Activated naive CD8-positive, alpha-beta T cell treated with anti-CD3 and anti-CD28 coated beads, Interleukin-2, amount 50 U/mL, for 16 hours (primary cell): ENCODE results near the gene QSOX2.

Experiments used
- DNase-seq: peaks from one replicate; pipeline ENCODE4 v3.0.0-alpha.2; 2020; ENCODE audit warnings: low read depth, low spot score

QSOX2 gene

GRCh38 chr9:136204838-136205706, 40.5 kb downstream of the QSOX2 start, which contains the start of gene LHX3:
Gene LHX3 (minus strand): TSS chr9:136205128. CDS start chr9:136205012, 116 bp downstream.
- no peak for DNase-seq

DNA sequence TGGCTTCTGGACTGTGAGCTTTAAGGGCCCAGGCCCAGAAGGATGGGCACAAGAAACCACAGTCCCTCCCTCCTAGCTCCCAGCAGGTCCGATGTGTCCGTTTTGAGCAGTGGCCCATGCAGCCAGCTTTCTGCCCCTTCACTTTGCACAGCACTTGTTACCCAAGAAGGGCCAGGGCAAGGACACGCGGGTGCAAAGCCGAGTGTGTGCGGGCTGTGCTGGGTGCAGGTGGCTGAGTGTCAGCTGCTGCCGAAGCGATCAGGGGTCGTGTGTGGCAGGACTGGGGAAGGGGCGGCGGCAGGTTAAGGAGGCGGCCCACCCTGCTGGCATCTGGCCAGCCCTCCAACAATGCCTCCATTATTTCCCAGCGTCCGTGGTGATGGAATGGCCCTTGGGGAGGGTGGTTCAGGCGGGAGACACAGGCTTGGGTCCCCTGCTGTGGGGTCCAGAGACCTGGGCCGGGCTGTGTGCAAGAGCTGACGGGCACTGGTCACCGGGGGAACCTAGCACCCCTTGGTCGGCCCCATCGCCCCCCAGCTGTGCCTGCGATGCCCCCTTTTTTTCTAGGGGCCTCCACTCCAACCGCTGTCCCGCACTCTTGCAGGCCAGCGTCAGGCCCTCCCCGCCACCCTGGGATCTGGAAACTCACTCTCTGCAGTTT, 41.3 kb downstream of the QSOX2 start:
- DNase-seq: no peak

- no peak for DNase-seq
Measured at GRCh38 chr9:136203408-136204144, 42.0 kb downstream of the QSOX2 start.

DNA sequence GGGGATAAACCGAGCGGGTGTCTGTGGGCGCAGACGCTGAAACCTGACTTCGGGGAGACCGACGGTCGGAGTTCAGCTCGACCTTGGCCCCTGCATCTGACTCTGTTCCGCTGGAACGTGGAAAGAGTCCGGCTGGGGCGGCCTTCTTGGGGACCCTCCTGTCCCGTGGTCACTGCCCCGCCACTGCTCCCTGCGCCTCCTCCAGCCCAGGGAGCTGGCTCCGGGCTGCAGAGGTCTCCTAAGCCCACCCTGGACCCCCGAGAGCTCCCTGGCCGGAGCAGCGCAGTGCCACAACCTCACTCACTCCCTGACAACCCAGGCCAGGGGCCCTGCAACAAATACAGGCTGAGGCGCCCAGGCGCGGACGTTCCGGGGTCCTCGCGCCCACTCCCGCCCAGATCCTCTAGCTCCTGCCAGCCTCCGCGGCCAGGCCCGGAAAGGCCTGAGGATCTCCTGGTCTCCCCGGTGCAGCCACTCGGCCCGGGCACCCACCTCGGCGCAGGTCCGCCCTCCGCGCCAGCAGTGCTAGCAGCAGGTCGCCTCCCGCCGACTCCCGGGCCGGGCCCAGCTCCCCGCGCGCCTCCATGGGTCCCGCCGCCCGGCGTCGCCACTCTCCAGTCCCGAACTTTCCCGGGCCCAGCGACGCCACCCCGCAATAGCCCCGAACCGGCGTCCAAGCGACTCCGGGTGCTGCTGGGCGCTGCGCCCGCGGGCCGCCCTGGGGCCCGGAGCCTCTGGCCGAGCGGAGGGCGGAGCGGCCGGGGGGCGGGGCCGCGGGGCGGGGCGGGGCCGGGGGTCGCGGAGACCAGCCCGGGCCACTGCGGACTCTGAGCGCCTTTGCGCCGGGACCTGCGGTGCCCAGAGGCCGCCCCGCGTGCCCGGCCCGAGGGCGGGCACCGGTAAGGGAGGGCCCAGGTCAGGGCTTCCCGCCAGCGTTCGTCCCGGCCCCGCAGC, 42.9 kb downstream of the QSOX2 start:
- no peak for DNase-seq

DNA sequence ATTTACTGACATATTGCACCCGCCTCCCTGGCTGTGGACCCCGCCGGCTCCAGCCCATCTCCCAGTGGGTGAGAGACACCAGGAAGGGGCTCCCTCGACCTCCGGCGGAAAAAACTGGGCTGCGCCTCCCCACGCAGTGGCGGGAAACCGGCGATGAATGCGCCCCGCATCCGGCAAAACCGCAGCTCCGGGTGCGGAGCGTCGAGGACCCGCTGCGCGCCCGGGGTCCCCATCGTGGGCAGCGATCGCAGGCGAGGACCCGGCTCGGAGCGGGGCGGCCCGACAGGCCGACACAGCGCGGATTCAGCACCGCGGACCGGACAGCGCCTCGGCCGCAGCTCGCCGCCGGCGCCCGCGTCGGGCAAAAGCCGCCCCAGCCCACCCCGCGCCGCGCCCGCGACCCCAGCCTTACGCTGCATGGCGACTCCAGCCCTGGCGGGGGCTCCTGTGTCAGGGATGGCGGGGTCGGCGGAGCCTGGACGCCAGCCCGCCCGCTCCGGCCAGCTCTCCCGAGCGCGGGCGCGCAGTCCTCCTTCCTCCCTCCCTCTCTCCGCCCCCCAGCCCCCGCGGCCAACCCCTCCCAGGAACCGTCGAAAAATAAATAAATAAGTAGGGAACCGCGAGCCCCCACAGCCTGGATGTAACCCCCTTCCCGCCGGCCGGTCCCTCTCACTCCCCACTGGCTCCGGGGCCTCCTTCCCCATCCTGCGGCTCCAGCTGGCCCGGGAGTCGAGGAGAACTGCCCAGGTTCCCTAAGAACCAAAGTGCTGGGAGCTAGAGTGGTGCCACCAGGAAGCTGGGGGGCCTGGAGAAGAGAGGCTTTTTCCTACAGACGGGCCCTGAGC, 43.8 kb downstream of the QSOX2 start:
- DNase-seq: no peak

DNA sequence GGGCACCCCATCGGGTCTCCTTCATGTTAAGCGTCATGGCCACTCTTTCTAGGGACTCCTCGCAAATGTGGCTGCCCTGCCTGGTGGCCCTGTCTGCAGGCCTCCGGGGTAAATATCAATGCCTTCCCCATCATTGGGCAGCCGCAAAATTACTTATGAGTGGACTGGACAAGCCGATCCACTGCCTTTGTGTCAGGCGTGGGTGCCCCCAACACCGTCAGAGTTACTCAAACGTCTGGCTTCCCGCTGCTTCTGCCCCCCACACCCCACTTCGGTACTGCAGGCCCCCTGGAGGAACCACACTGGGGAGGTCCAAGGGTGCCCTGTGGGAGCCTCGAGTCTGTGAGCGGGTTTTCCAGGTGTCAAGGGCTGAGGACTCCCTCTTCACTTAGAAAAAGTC, 44.4 kb downstream of the QSOX2 start:
- no peak for DNase-seq

DNA sequence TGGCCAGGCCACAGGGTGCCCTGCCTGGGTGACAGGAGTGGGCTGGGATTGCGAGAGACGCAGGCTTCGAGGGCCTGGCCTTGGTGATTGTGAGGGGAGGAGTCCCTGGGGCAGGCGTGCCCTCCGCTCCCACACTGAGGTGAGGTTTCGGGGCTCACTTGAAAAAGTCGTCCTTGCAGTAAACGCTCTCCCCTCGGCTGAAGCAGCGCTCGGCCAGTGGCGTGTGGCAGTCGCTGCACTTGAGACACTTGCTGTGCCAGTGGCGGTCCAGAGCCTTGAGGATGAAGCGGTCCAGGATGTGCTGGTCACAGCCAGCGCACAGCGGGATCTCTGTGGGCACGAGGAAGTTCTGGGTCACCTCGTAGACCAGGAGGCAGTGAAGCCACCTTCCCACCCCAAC, 45.2 kb downstream of the QSOX2 start:
- no peak for DNase-seq

GRCh38 chr9:136199391-136200288, 46.0 kb downstream of the QSOX2 start:
- DNase-seq: no peak

DNA sequence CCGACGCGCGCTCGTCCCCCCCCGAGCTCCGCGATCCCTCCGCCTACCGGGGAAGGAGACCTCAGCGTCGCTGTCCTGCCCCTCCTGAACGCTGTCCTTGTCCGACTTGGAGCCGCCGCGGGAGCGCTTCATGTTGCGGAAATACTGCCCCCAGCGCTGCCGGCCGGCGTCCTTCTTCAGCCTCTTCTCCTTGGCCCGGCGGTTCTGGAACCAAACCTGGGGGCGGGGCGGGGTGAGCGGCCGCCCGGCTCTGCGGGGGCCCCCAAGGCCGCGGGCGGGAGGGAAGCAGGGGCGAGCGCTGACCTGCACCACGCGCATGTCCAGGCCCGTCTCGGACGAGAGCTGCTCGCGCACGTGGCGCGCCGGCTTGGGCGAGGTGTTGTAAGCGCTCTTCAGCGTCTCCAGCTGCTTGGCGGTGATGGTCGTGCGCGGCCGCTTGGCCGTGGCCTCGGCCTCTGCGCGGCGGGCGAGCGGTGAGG, 47.0 kb downstream of the QSOX2 start:
- DNase-seq: no peak

DNA sequence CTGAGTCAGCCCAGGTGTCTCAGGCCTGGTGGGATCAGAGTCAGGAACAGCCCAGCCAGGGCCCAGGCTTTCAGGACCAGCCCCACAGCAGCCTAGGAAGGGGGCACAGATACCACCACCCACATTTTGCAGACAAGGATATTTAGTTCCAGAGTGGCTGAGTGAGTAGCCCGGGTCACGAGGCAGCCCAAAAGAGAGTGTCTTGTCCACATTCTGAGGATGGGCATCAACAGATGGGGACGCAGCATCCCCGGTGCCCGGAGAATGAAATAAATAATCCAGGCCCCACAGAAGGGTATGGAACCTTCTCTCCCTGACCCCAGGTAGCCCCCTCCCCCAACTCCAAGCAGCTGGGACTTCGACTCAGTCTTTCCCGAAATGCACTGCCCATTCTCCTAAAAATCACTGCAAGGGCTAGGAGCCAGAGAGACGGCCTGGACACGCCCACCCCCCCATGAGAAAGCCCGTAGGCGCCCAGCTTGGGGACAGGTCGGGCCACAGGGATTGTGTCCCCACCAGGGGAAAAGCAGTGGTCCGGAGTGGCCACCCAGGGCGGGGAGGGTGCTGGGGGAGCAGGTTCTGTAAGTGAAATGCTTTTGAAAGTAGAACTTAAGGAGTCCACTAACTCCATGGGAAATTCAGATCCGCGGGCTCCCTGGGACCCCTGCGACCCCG, 47.5 kb downstream of the QSOX2 start:
- no peak for DNase-seq

DNA sequence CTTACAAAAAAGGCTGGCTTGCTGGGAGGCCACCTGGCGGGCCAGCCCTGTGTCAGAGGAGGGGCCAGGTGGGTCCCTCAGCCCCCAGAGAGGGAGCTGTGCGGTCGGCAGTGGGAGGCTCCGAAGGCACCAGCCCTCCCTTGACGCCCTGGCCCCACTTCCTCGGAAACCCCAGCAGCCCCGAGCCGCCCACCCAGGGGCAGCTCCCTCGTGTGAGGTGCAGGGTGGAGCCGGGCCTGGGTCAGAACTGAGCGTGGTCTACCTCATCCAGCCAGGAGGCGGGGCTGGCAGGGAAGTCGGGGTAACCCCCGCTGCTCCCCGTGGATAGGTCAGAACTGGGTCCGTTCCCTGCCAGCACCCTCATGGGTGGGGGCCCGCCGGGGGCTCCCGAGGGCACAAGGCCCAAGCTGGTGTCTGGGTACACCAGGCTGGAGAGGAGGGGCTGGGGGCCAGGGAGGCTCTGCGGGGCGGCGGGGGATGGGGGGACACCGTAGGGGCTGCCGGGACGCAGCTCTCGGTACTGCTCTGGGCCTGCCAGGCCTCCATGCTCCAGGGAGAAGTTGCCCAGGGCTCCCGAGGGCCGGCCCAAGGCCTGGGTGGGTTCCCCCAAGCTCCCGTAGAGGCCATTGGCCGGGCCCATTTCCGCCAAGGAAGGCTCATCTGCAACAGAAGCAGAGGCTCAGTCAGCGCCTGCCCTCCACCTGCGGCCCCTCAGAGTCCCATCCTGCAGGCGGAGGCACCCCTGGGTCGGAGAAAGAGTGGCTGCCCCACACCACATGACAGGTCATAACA, 48.3 kb downstream of the QSOX2 start:
- DNase-seq: no peak

- no peak for DNase-seq
Measured at GRCh38 chr9:136196404-136197083, 49.1 kb downstream of the QSOX2 start.

DNA sequence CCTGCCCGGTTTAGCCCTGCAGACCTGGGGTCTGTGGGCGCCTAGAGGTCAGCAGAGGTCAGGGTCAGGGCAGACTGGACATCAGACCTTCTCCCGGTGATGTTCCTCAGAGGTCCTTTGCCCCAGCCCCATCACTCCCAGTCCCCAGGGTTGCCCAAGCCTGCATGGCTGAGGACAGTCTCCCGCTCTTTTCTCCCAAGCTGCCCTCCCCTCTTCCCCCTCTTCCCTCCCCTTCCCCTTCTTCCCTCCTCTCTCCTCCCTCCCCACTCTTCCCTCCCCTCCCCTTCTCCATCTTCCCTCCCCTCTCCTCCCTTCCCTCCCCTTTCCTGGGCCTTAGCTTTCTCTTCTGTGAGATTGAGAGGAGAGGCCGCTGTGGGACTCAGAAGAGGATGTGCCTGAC, 51.1 kb downstream of the QSOX2 start:
- DNase-seq: no peak

DNA sequence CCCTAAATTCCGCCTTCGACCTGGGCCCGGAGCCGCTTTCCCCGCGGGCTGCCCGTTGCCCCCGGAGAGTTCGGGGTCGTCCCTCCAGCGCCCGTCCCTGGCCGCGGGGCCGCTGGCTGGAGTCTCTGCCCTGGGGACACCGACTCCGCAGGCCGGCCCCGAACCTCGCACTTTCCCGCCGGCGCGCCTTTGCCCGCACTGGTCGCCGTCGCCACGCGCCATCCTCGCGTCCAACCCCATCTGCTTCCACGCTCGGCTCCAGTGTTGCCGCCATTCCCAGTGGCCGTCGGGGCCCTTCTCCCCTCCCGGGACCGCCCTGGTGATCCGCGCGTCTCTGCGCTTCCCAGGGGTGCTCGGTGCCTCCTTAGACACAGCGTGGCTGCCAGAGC, 51.7 kb downstream of the QSOX2 start:
- no peak for DNase-seq

GRCh38 chr9:136193127-136193890, 52.3 kb downstream of the QSOX2 start:
- no peak for DNase-seq
